Measurements from ENCODE around the gene CRLF2. TPM values are rescaled to one million over a fixed set of nuclear protein-coding genes. Genes with fewer than 3 reads are reported as not detected.

CRLF2 gene
- total and polyA plus RNA-seq, 10 of the 15 experiments (the other 5 are each of a cell fraction or from before 2014, with no cell fraction given): 2.7 to 7.2 (median 4.5) TPM

DNA sequence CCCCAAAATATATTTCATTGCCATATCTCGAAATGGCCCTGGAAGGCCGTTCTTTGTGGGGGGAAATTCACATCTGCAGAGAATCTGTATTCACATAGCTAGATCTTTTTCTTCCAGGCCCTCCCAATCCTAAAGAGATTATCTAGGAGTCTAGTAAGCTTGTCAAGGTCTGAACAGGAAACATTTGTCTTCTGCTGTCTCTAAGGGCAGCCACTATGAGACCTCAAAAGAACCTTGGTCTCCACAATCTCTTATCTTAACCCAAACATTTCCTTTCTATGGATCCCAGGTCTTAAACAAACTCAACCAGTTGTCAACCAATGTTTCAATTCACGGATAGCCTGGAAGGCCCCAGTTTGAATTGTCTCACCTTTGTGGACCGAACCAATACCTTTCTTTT lies 45.0 kb downstream of the CRLF2 start:
- intact Hi-C loops (cut with micrococcal nuclease; ENCODE audit: unreplicated experiment): no loop called here
- CTCF ChIA-PET: no interaction called here

More for the DNA sequence above, 45.0 kb downstream of the CRLF2 start:
- Histone ChIP-seq H2AFZ (ENCODE audit: control insufficient read depth, low read depth, low read length) (no peak overlapping the region), H3K9ac (ENCODE audit: control insufficient read depth, insufficient read depth, low read length) (no peak overlapping the region), H3K4me3 (no peak overlapping the region), H3K36me3 (ENCODE audit: control insufficient read depth in 2 of 2, insufficient read depth in 2 of 2, low read length in 1 of 2) (no peaks in the 10 kb centered on the region), H3K4me1 (ENCODE audit: control insufficient read depth, insufficient read depth, low read length) (no peaks in the 10 kb centered on the region), H3K9me3 (replicated peaks; ENCODE audit: control insufficient read depth, insufficient read depth, low read length) (no peaks in the 10 kb centered on the region), H3K79me2 (ENCODE audit: control insufficient read depth, insufficient read depth, low read length) (no peaks in the 10 kb centered on the region), H3K4me2 (ENCODE audit: control insufficient read depth, insufficient read depth) (no peak overlapping the region), H4K20me1 (ENCODE audit: control insufficient read depth, insufficient read depth) (no peaks in the 10 kb centered on the region), H3K27me3 (replicated peaks in 1 of 2; ENCODE audit: control insufficient read depth in 2 of 2, insufficient read depth in 2 of 2, low read length in 1 of 2) (no peaks in the 10 kb centered on the region), H3K27ac (ENCODE audit: control insufficient read depth, insufficient read depth) (no peak overlapping the region)
- no peak for TF ChIP-seq MEF2A (IDR thresholded peaks at IDR 0.05; ENCODE audit: insufficient read depth, low read depth, low read length)
- TF ChIP-seq, protein P1, sequence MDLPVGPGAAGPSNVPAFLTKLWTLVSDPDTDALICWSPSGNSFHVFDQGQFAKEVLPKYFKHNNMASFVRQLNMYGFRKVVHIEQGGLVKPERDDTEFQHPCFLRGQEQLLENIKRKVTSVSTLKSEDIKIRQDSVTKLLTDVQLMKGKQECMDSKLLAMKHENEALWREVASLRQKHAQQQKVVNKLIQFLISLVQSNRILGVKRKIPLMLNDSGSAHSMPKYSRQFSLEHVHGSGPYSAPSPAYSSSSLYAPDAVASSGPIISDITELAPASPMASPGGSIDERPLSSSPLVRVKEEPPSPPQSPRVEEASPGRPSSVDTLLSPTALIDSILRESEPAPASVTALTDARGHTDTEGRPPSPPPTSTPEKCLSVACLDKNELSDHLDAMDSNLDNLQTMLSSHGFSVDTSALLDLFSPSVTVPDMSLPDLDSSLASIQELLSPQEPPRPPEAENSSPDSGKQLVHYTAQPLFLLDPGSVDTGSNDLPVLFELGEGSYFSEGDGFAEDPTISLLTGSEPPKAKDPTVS (IDR thresholded peaks at IDR 0.05; ENCODE audit: low read depth, low read length): no peak
- TF ChIP-seq, protein P2, sequence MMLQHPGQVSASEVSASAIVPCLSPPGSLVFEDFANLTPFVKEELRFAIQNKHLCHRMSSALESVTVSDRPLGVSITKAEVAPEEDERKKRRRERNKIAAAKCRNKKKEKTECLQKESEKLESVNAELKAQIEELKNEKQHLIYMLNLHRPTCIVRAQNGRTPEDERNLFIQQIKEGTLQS (IDR thresholded peaks at IDR 0.05; ENCODE audit: borderline replicate concordance, extremely low read depth, low read depth, low read length): no peak
- TF ChIP-seq JUNB (IDR thresholded peaks at IDR 0.05): no peak
- TF ChIP-seq IKZF2 (IDR thresholded peaks at IDR 0.05): no peak
- TF ChIP-seq HCFC1 (IDR thresholded peaks at IDR 0.05; ENCODE audit: low read length): no peak
- no peak for TF ChIP-seq WRNIP1 (IDR thresholded peaks at IDR 0.05; ENCODE audit: borderline replicate concordance, low read depth, low read length)
- TF ChIP-seq, protein P3, sequence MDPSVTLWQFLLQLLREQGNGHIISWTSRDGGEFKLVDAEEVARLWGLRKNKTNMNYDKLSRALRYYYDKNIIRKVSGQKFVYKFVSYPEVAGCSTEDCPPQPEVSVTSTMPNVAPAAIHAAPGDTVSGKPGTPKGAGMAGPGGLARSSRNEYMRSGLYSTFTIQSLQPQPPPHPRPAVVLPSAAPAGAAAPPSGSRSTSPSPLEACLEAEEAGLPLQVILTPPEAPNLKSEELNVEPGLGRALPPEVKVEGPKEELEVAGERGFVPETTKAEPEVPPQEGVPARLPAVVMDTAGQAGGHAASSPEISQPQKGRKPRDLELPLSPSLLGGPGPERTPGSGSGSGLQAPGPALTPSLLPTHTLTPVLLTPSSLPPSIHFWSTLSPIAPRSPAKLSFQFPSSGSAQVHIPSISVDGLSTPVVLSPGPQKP (IDR thresholded peaks at IDR 0.05; ENCODE audit: low read depth, low read length): no peak
- TF ChIP-seq CREM (IDR thresholded peaks at IDR 0.05; ENCODE audit: low read depth): no peak
- TF ChIP-seq MYC (IDR thresholded peaks at IDR 0.05; ENCODE audit: insufficient read depth, insufficient read length, insufficient replicate concordance, low read length, severe bottlenecking): no peak
- no peak for TF ChIP-seq BCL11A (IDR thresholded peaks at IDR 0.05; ENCODE audit: low read depth, low read length)
- FAIRE-seq (no peak), ATAC-seq (no peak), DNase-seq (ENCODE audit: low read depth, low spot score) (no peak)
- BruUV-seq (replicated peaks): no TSS peak
- in situ Hi-C loops (cut with MboI): no loop called here
- WGBS (ENCODE audit: insufficient coverage, insufficient replicate concordance, low lambda C conversion rate, missing lambda C conversion rate): 13% methylated on average over 4 of the region's 4 CpGs
- ChIA-PET RAD21 (ENCODE audit: unreplicated experiment) (no interaction called here), SMC1A (ENCODE audit: uncharacterized antibody, unreplicated experiment) (no interaction called here), POLR2A (no interaction called here)

Measured in GM12878 (cell line).